GM23248 (cell line): ENCODE results near the gene ARHGEF38. TPM values are rescaled to one million over a fixed set of nuclear protein-coding genes. Genes with fewer than 3 reads are reported as not detected.

Experiments
- DNase-seq: peaks from one replicate; pipeline ENCODE4 v3.0.0-alpha.2; 2015
- H2AFZ ChIP-seq: fragments of 200-600 bp; sonication (generic); 2 replicates; pipeline ENCODE4 v1.6.1; 2016; ENCODE audit warnings: antibody characterized with exemption
- H3F3A ChIP-seq: fragments of 200-600 bp; sonication (generic); 2 replicates; pipeline ENCODE4 v1.6.1; 2016; ENCODE audit warnings: mild to moderate bottlenecking, antibody characterized with exemption, mixed run types; ENCODE audit not compliant: insufficient read depth
- H3K27ac ChIP-seq: fragments of 200-600 bp; sonication (generic); 2 replicates; pipeline ENCODE4 v1.5.1; 2016; ENCODE audit warnings: mild to moderate bottlenecking
- H3K27me3 ChIP-seq: fragments of 200-600 bp; sonication (generic); replicated peaks from 2 replicates; pipeline ENCODE4 v1.6.1; 2016; ENCODE audit warnings: mild to moderate bottlenecking; ENCODE audit not compliant: insufficient read depth
- H3K36me3 ChIP-seq: fragments of 200-600 bp; sonication (generic); 2 replicates; pipeline ENCODE4 v1.6.1; 2016; ENCODE audit warnings: low read depth, mild to moderate bottlenecking
- H3K4me1 ChIP-seq: fragments of 200-600 bp; sonication (generic); 2 replicates; pipeline ENCODE4 v1.6.1; 2016; ENCODE audit warnings: mild to moderate bottlenecking; ENCODE audit not compliant: insufficient read depth
- H3K4me2 ChIP-seq: fragments of 200-600 bp; sonication (generic); one replicate; pipeline ENCODE4 v1.6.1; 2016; ENCODE audit warnings: mild to moderate bottlenecking; ENCODE audit not compliant: unreplicated experiment
- H3K4me3 ChIP-seq: fragments of 200-600 bp; sonication (generic); 2 replicates; pipeline ENCODE4 v1.5.1; 2016; ENCODE audit warnings: mild to moderate bottlenecking
- H3K79me2 ChIP-seq: fragments of 200-600 bp; sonication (generic); 2 replicates; pipeline ENCODE4 v1.6.1; 2016; ENCODE audit warnings: mild to moderate bottlenecking; ENCODE audit not compliant: insufficient read depth
- H3K9ac ChIP-seq: fragments of 200-600 bp; sonication (generic); 2 replicates; pipeline ENCODE4 v1.6.1; 2016; ENCODE audit warnings: mild to moderate bottlenecking
- H3K9me2 ChIP-seq: fragments of 200-600 bp; sonication (generic); 2 replicates; pipeline ENCODE4 v1.6.1; 2016; ENCODE audit warnings: mixed run types, mild to moderate bottlenecking, moderate library complexity; ENCODE audit not compliant: insufficient read depth
- H3K9me3 ChIP-seq: fragments of 200-600 bp; sonication (generic); one replicate; pipeline ENCODE4 v1.6.1; 2017; ENCODE audit warnings: low read depth
- H4K20me1 ChIP-seq: fragments of 200-600 bp; sonication (generic); 2 replicates; pipeline ENCODE4 v1.6.0; 2016; ENCODE audit not compliant: insufficient read depth
- EZH2 ChIP-seq: fragments of 200-600 bp; sonication (generic); IDR thresholded peaks from 2 replicates; pipeline ENCODE4 v1.6.1; 2018; ENCODE audit warnings: antibody characterized with exemption, mild to moderate bottlenecking; ENCODE audit not compliant: insufficient read depth, poor library complexity, severe bottlenecking
- EZH2phosphoT487 ChIP-seq: fragments of 200-600 bp; sonication (generic); IDR thresholded peaks from 2 replicates; pipeline ENCODE4 v1.6.1; 2018; ENCODE audit warnings: antibody characterized with exemption, moderate library complexity, mild to moderate bottlenecking, low read depth; ENCODE audit not compliant: insufficient read depth
- WGBS, 2 experiments: methylation state at CpG; one replicate each; pipeline ENCODE4 v1.1.6; 2015 to 2017; ENCODE audit warnings: low lambda C conversion rate in 2 of 2, low coverage in 1 of 2; ENCODE audit errors: missing lambda C conversion rate in 2 of 2; 5-methylcytosine and 5-hydroxymethylcytosine counted together
- in situ Hi-C: fragments of 300-500 bp; cut with MboI; formaldehyde crosslinking; loops from 2 replicates; pipeline ENCODE4 v1.15.0; 2020
- polyA plus RNA-seq: library from polyadenylated mRNA; unstranded; fragments of >200 nt; fragmentation: Nextera tagmentation; extraction: Ambion mirVana; gene quantifications from 2 replicates; pipeline ENCODE4 v1.2.1, GENCODE V29; 2016
- total RNA-seq: library from RNA; depleted of rRNA; stranded (reverse); fragments of >200 nt; shearing (Covaris generic); gene quantifications from 2 replicates; pipeline ENCODE4 v1.2.3, GENCODE V29; 2014

Gene ARHGEF38
- total and polyA plus RNA-seq, 2 experiments from 2014 or later: not detected

DNA sequence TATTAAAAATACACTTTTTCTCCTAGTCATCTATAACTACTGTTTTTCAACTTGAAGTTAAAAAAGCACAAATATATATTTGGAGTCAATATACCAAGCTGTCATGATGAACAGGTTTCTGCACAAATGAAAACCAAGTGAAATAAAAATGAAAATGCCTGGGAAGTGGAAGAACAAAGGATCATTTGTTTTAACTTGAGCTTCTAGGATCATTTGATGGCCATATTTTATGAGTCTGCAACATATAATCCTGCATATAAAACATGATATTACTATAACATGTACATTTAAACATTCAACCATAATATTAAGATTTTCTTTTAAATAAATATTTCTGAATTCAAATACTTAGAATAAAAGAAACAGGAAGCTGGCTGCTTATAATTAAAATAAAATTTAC lies 8.5 kb upstream of the ARHGEF38 start:
- no peaks in the 10 kb centered on the region for H3F3A ChIP-seq
- H3K79me2 ChIP-seq: no peaks in the 10 kb centered on the region
- no peak overlapping the region for H3K4me3 ChIP-seq
- H3K4me2 ChIP-seq: no peak overlapping the region
- no peaks in the 10 kb centered on the region for H3K9me3 ChIP-seq
- H3K9me2 ChIP-seq: no peaks in the 10 kb centered on the region
- no peaks in the 10 kb centered on the region for H4K20me1 ChIP-seq
- no peak overlapping the region for H3K27ac ChIP-seq
- no peaks in the 10 kb centered on the region for H3K4me1 ChIP-seq
- H3K9ac ChIP-seq: no peak overlapping the region
- TF ChIP-seq EZH2phosphoT487: no peak
- no peak for TF ChIP-seq EZH2
- H3K27me3 ChIP-seq: no peaks in the 10 kb centered on the region
- H2AFZ ChIP-seq: no peak overlapping the region
- no peaks in the 10 kb centered on the region for H3K36me3 ChIP-seq
- in situ Hi-C loops: no loop called here
- DNase-seq: no peak

DNA sequence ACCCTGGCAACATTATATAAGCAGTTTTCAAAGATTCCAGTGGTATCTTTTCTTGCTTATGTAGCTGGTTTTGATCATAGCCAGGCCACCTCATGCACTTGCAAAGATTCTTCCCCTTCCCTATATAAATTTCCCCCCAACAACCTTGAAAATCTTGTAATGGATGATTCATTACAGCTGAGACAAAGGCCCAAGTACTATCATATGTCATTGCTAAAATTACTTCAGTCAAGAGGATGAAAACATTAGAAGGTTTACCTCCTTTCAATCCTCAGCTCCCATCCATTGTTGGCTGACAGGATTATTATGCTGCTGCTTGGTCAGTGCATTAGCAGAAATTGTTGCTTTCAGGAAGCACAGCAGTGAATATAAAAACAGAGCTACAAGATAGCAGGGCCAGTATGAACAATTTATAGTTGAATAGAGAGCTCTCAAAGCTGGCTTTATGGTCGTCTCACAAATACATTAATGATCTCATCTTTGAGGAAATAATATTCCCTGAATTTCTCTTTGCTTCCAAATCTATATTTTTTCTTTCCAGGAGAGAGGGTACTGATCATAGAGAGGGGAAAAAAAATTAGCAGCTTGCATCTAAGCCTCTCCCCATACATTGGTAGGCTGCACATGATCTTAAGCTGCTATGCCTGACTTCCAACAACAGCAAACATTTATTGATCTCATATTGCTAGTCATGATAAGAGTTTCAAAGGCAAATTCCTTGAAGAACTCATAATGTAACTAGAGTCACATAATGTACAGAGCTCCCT lies 7.7 kb upstream of the ARHGEF38 start:
- WGBS, 2 experiments: 5 to 9% methylated on average over 1 of the region's 1 CpG
- no peaks in the 10 kb centered on the region for H3K9me3 ChIP-seq
- no peaks in the 10 kb centered on the region for H3K9me2 ChIP-seq
- H3K27ac ChIP-seq: no peak overlapping the region
- H3K79me2 ChIP-seq: no peaks in the 10 kb centered on the region
- H3K4me1 ChIP-seq: no peaks in the 10 kb centered on the region
- no peak overlapping the region for H3K4me2 ChIP-seq
- no peak overlapping the region for H3K9ac ChIP-seq
- H4K20me1 ChIP-seq: no peaks in the 10 kb centered on the region
- H3K36me3 ChIP-seq: no peaks in the 10 kb centered on the region
- H3F3A ChIP-seq: no peaks in the 10 kb centered on the region
- no peaks in the 10 kb centered on the region for H3K27me3 ChIP-seq
- in situ Hi-C loops: no loop called here
- no peak overlapping the region for H2AFZ ChIP-seq
- DNase-seq: no peak
- no peak overlapping the region for H3K4me3 ChIP-seq
- TF ChIP-seq EZH2 (no peak), EZH2phosphoT487 (no peak)

DNA sequence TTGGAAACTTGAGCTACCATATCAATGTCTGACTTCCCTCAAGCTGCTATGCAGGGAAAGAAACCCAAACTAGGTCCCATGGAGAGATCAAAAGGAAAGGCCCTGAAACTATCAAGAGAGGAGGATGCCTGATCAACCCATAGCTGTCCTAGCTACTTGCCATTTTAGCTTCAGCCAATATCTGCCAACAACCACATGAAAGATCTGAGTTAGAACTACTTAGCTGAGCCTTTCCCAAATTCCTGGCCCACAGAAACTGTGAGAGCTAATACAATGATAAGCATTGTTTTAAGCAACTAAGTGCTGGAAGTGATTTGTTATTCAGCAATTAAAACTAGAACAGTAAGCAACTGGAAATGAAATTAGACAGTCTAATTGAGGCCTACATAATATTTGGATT lies 6.3 kb upstream of the ARHGEF38 start:
- Histone ChIP-seq H3K4me2 (no peak overlapping the region), H3K27me3 (no peaks in the 10 kb centered on the region), H3K9me2 (no peaks in the 10 kb centered on the region), H3K4me1 (no peaks in the 10 kb centered on the region), H3K79me2 (no peaks in the 10 kb centered on the region), H3F3A (no peaks in the 10 kb centered on the region), H3K9me3 (no peaks in the 10 kb centered on the region), H3K9ac (no peak overlapping the region), H4K20me1 (no peaks in the 10 kb centered on the region), H3K36me3 (no peaks in the 10 kb centered on the region), H2AFZ (no peak overlapping the region), H3K27ac (no peak overlapping the region), H3K4me3 (no peak overlapping the region)
- TF ChIP-seq EZH2phosphoT487 (no peak), EZH2 (no peak)
- in situ Hi-C loops: no loop called here
- no peak for DNase-seq

DNA sequence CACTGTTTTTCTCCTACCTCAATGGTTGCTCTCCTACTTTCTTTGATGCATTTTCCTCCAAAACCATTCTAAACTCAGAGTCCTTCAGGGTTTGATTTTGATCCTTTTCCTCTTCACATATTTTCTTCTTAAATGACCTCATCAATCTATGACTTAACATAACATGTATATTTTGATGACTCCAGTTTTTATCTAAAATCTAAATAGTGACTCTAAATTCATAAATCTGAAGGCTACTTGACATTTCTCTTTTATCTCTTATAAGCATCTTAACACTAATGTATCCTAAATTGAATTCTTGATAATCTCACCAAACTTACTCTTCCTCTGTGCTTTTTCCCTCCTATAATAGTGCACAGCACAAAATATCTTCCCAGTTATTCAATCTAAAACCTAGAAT lies 4.7 kb upstream of the ARHGEF38 start:
- no peaks in the 10 kb centered on the region for H4K20me1 ChIP-seq
- H3K9ac ChIP-seq: no peak overlapping the region
- H3K79me2 ChIP-seq: no peaks in the 10 kb centered on the region
- no peaks in the 10 kb centered on the region for H3F3A ChIP-seq
- TF ChIP-seq EZH2phosphoT487 (no peak), EZH2 (no peak)
- no peaks in the 10 kb centered on the region for H3K36me3 ChIP-seq
- in situ Hi-C loops: no loop called here
- H3K9me2 ChIP-seq: no peaks in the 10 kb centered on the region
- no peak overlapping the region for H3K4me2 ChIP-seq
- H3K27me3 ChIP-seq: no peaks in the 10 kb centered on the region
- H3K27ac ChIP-seq: no peak overlapping the region
- no peak overlapping the region for H3K4me3 ChIP-seq
- no peak overlapping the region for H2AFZ ChIP-seq
- DNase-seq: no peak
- H3K9me3 ChIP-seq: no peaks in the 10 kb centered on the region
- H3K4me1 ChIP-seq: no peaks in the 10 kb centered on the region

DNA sequence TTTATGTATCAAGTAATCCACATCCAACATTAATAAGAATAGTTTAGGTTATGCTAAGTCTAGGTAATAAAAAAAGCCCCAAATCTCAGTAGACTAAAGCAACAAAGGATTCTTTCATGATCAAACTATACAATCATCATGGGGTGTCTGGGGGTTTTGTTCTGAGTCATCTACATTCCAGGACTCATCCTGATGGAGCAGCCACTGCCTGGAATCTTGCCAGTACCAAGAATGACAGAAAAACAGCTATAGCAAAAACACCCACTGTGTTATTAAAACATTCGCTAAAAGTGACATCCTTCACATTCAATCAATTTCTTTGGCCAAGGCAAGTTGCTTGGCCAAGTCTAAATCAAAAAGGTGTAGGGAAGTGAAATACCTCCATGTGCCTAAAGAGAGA lies 3.9 kb upstream of the ARHGEF38 start:
- H3K4me1 ChIP-seq: no peaks in the 10 kb centered on the region
- WGBS, 2 experiments: 85 to 94% methylated on average over 1 of the region's 1 CpG
- H3K9ac ChIP-seq: no peak overlapping the region
- no peaks in the 10 kb centered on the region for H3K9me3 ChIP-seq
- H3K79me2 ChIP-seq: no peaks in the 10 kb centered on the region
- TF ChIP-seq EZH2phosphoT487 (no peak), EZH2 (no peak)
- in situ Hi-C loops: no loop called here
- H3K27ac ChIP-seq: no peak overlapping the region
- no peaks in the 10 kb centered on the region for H4K20me1 ChIP-seq
- H3K36me3 ChIP-seq: no peaks in the 10 kb centered on the region
- DNase-seq: no peak
- H3F3A ChIP-seq: no peaks in the 10 kb centered on the region
- no peaks in the 10 kb centered on the region for H3K27me3 ChIP-seq
- H2AFZ ChIP-seq: no peak overlapping the region
- H3K4me2 ChIP-seq: no peak overlapping the region
- H3K4me3 ChIP-seq: no peak overlapping the region
- no peaks in the 10 kb centered on the region for H3K9me2 ChIP-seq
